ENCODE measurements around the gene YWHAE. TPM values are rescaled to one million over a fixed set of nuclear protein-coding genes. Genes with fewer than 3 reads are reported as not detected.
A peak's percentile ranks its signal among the peaks of the same experiment; 100 is the strongest.

The YWHAE gene
- total RNA-seq, 1 experiment from 2014 or later = 1,033 TPM

GRCh38 chr17:1373707-1374237 lies 26.2 kb downstream of the YWHAE start:
- no peak for TF ChIP-seq ATF6 (CRISPR knock-in tag; IDR thresholded peaks at IDR 0.05)
- TF ChIP-seq MXD4 (CRISPR knock-in tag; IDR thresholded peaks at IDR 0.05; ENCODE audit: borderline replicate concordance) = no peak
- no peak for TF ChIP-seq PRRX2 (CRISPR knock-in tag; IDR thresholded peaks at IDR 0.05)
- no peak for TF ChIP-seq ZBTB21 (CRISPR knock-in tag; IDR thresholded peaks at IDR 0.05; ENCODE audit: borderline replicate concordance)
- no peak for TF ChIP-seq CBFB (CRISPR knock-in tag; IDR thresholded peaks at IDR 0.05; ENCODE audit: low read depth)
- TF ChIP-seq JAZF1 (CRISPR knock-in tag; IDR thresholded peaks at IDR 0.05) = no peak
- no peak for TF ChIP-seq SMAD3 (CRISPR knock-in tag; IDR thresholded peaks at IDR 0.05; ENCODE audit: borderline replicate concordance)
- no peak for TF ChIP-seq MAX (CRISPR knock-in tag; IDR thresholded peaks at IDR 0.05)
- H3K9me3 Mint-ChIP-seq = no peaks in the 10 kb centered on the region
- H3K27me3 Mint-ChIP-seq (ENCODE audit: low read depth) = no peaks in the 10 kb centered on the region
- no peak overlapping the region; the same call in 1 of the 2 replicates for H3K27ac Mint-ChIP-seq
- H3K36me3 Mint-ChIP-seq = peaks cover 18% of the 10 kb centered on the region
- CTCF ChIA-PET = interaction anchor here (4.4 kb wide), 1 partner anchor 8 kb away, joined by 55 read pairs; no protein-coding TSS in a partner anchor
- POLR2A ChIA-PET = interaction anchor here (0.7 kb wide), 1 partner anchor 13 kb away, joined by 3 read pairs; no protein-coding TSS in a partner anchor
- DNase-seq (ENCODE audit: low spot score) (no peak), ATAC-seq (no peak)
- H3K4me3 Mint-ChIP-seq = no peak overlapping the region
- H3K4me1 Mint-ChIP-seq = peaks cover 78% of the 10 kb centered on the region

GRCh38 chr17:1372618-1373017 lies 27.4 kb downstream of the YWHAE start:
- H3K36me3 Mint-ChIP-seq = peaks cover 15% of the 10 kb centered on the region
- H3K4me3 Mint-ChIP-seq = no peak overlapping the region
- POLR2A ChIA-PET = interaction anchor here (1.2 kb wide), 1 partner anchor 14 kb away, joined by 4 read pairs; no protein-coding TSS in a partner anchor
- TF ChIP-seq ZNF281 (CRISPR knock-in tag; IDR thresholded peaks at IDR 0.05) (no peak), HMGA2 (CRISPR knock-in tag; IDR thresholded peaks at IDR 0.05) (no peak), USF2 (CRISPR knock-in tag; IDR thresholded peaks at IDR 0.05) (no peak), ZNF416 (CRISPR knock-in tag; IDR thresholded peaks at IDR 0.05) (no peak), HMGXB4 (CRISPR knock-in tag; IDR thresholded peaks at IDR 0.05) (no peak), SOX15 (CRISPR knock-in tag; IDR thresholded peaks at IDR 0.05) (no peak), ATF2 (CRISPR knock-in tag; IDR thresholded peaks at IDR 0.05; ENCODE audit: borderline replicate concordance, low read depth) (no peak), MXD4 (CRISPR knock-in tag; IDR thresholded peaks at IDR 0.05; ENCODE audit: borderline replicate concordance) (no peak), CBFB (CRISPR knock-in tag; IDR thresholded peaks at IDR 0.05; ENCODE audit: low read depth) (no peak), FOXP4 (CRISPR knock-in tag; IDR thresholded peaks at IDR 0.05) (no peak)
- peak overlapping the region; percentile 89 for H3K27ac Mint-ChIP-seq
- CTCF ChIA-PET = no interaction called here
- H3K4me1 Mint-ChIP-seq = peaks cover 77% of the 10 kb centered on the region
- H3K27me3 Mint-ChIP-seq (ENCODE audit: low read depth) = no peaks in the 10 kb centered on the region
- no peak for ATAC-seq
- DNase-seq (ENCODE audit: low spot score) = no peak
- H3K9me3 Mint-ChIP-seq = no peaks in the 10 kb centered on the region

Data from WTC11 (cell line).